ENCODE data around the gene ZFAND2B. TPM values are rescaled to one million over a fixed set of nuclear protein-coding genes. Genes with fewer than 3 reads are reported as not detected.
A peak's percentile ranks its signal among the peaks of the same experiment; 100 is the strongest.

Gene ZFAND2B
- total and polyA plus RNA-seq, 2 experiments from 2014 or later = 16.3 to 30.0 TPM

- H3K9me2 ChIP-seq (ENCODE audit: insufficient read depth) = no peaks in the 10 kb centered on the region
- H3K27ac Mint-ChIP-seq = no peak overlapping the region
- no peak overlapping the region for H3K27ac ChIP-seq (ENCODE audit: low read depth)
- H2AFZ ChIP-seq = peak overlapping the region; percentile 30; the same call in 1 of the 2 replicates
- H3F3A ChIP-seq (replicated peaks; ENCODE audit: low read depth) = 0 out of 2 replicates have a peak, but pooled peaks cover 3% of the 10 kb centered on the region
- peak overlapping the region; percentile 89 for H3K4me3 Mint-ChIP-seq
- DNase-seq (ENCODE audit: low spot score) (no peak), ATAC-seq (peak; percentile 1; the same call in 1 of the 3 replicates)
- no peaks in the 10 kb centered on the region; the same call in 1 of the 2 replicates for H4K20me1 ChIP-seq (replicated peaks; ENCODE audit: insufficient read depth)
- H3K79me2 ChIP-seq (replicated peaks; ENCODE audit: insufficient read depth) = peaks cover 7% of the 10 kb centered on the region; the same call in 1 of the 2 replicates
- H3K27me3 Mint-ChIP-seq (ENCODE audit: insufficient read depth, low read depth, poor library complexity) = peaks cover 19% of the 10 kb centered on the region
- H3K9me3 Mint-ChIP-seq = no peaks in the 10 kb centered on the region
- H3K36me3 Mint-ChIP-seq (ENCODE audit: low read depth) = peaks cover 6% of the 10 kb centered on the region; the same call in 2 of the 3 replicates
- no peaks in the 10 kb centered on the region for H3K27me3 ChIP-seq (ENCODE audit: insufficient read depth)
- TF ChIP-seq CREB1 (CRISPR knock-in tag; IDR thresholded peaks at IDR 0.05; ENCODE audit: low read depth) = no peak
- TF ChIP-seq JUNB (IDR thresholded peaks at IDR 0.05; ENCODE audit: unreplicated experiment) = no peak
- no peak for TF ChIP-seq ZNF331 (CRISPR knock-in tag; IDR thresholded peaks at IDR 0.05; ENCODE audit: low read depth)
- TF ChIP-seq POLR2AphosphoS5 (IDR thresholded peaks at IDR 0.05; ENCODE audit: low read depth) = no peak
- TF ChIP-seq, protein P1, sequence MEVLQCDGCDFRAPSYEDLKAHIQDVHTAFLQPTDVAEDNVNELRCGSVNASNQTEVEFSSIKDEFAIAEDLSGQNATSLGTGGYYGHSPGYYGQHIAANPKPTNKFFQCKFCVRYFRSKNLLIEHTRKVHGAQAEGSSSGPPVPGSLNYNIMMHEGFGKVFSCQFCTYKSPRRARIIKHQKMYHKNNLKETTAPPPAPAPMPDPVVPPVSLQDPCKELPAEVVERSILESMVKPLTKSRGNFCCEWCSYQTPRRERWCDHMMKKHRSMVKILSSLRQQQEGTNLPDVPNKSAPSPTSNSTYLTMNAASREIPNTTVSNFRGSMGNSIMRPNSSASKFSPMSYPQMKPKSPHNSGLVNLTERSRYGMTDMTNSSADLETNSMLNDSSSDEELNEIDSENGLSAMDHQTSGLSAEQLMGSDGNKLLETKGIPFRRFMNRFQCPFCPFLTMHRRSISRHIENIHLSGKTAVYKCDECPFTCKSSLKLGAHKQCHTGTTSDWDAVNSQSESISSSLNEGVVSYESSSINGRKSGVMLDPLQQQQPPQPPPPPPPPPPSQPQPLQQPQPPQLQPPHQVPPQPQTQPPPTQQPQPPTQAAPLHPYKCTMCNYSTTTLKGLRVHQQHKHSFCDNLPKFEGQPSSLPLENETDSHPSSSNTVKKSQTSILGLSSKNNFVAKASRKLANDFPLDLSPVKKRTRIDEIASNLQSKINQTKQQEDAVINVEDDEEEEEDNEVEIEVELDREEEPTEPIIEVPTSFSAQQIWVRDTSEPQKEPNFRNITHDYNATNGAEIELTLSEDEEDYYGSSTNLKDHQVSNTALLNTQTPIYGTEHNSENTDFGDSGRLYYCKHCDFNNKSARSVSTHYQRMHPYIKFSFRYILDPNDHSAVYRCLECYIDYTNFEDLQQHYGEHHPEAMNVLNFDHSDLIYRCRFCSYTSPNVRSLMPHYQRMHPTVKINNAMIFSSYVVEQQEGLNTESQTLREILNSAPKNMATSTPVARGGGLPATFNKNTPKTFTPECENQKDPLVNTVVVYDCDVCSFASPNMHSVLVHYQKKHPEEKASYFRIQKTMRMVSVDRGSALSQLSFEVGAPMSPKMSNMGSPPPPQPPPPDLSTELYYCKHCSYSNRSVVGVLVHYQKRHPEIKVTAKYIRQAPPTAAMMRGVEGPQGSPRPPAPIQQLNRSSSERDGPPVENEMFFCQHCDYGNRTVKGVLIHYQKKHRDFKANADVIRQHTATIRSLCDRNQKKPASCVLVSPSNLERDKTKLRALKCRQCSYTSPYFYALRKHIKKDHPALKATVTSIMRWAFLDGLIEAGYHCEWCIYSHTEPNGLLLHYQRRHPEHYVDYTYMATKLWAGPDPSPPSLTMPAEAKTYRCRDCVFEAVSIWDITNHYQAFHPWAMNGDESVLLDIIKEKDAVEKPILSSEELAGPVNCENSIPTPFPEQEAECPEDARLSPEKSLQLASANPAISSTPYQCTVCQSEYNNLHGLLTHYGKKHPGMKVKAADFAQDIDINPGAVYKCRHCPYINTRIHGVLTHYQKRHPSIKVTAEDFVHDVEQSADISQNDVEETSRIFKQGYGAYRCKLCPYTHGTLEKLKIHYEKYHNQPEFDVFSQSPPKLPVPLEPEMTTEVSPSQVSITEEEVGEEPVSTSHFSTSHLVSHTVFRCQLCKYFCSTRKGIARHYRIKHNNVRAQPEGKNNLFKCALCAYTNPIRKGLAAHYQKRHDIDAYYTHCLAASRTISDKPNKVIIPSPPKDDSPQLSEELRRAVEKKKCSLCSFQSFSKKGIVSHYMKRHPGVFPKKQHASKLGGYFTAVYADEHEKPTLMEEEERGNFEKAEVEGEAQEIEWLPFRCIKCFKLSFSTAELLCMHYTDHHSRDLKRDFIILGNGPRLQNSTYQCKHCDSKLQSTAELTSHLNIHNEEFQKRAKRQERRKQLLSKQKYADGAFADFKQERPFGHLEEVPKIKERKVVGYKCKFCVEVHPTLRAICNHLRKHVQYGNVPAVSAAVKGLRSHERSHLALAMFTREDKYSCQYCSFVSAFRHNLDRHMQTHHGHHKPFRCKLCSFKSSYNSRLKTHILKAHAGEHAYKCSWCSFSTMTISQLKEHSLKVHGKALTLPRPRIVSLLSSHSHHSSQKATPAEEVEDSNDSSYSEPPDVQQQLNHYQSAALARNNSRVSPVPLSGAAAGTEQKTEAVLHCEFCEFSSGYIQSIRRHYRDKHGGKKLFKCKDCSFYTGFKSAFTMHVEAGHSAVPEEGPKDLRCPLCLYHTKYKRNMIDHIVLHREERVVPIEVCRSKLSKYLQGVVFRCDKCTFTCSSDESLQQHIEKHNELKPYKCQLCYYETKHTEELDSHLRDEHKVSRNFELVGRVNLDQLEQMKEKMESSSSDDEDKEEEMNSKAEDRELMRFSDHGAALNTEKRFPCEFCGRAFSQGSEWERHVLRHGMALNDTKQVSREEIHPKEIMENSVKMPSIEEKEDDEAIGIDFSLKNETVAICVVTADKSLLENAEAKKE (CRISPR knock-in tag; IDR thresholded peaks at IDR 0.05) = no peak
- no peak for TF ChIP-seq ZNF114 (CRISPR knock-in tag; IDR thresholded peaks at IDR 0.05)
- TF ChIP-seq, protein P2, sequence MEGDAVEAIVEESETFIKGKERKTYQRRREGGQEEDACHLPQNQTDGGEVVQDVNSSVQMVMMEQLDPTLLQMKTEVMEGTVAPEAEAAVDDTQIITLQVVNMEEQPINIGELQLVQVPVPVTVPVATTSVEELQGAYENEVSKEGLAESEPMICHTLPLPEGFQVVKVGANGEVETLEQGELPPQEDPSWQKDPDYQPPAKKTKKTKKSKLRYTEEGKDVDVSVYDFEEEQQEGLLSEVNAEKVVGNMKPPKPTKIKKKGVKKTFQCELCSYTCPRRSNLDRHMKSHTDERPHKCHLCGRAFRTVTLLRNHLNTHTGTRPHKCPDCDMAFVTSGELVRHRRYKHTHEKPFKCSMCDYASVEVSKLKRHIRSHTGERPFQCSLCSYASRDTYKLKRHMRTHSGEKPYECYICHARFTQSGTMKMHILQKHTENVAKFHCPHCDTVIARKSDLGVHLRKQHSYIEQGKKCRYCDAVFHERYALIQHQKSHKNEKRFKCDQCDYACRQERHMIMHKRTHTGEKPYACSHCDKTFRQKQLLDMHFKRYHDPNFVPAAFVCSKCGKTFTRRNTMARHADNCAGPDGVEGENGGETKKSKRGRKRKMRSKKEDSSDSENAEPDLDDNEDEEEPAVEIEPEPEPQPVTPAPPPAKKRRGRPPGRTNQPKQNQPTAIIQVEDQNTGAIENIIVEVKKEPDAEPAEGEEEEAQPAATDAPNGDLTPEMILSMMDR (conservative IDR thresholded peaks at IDR 0.05; ENCODE audit: low read depth in 2 of 2) = no peak
- TF ChIP-seq EZH2phosphoT487 (IDR thresholded peaks at IDR 0.05; ENCODE audit: unreplicated experiment) = no peak
- no peak for TF ChIP-seq STAT1 (IDR thresholded peaks at IDR 0.05; ENCODE audit: unreplicated experiment)
- TF ChIP-seq EZH2 (IDR thresholded peaks at IDR 0.05; ENCODE audit: low read depth, unreplicated experiment) = no peak
- peaks cover 4% of the 10 kb centered on the region; the same call in 1 of the 2 replicates for H3K4me1 ChIP-seq (ENCODE audit: insufficient read depth)
- peak overlapping the region; percentile 92 for H3K4me2 ChIP-seq
- peaks cover 20% of the 10 kb centered on the region for H3K4me1 Mint-ChIP-seq
- H3K36me3 ChIP-seq (ENCODE audit: insufficient read depth) = no peaks in the 10 kb centered on the region
- H3K4me3 ChIP-seq = peak overlapping the region; percentile 67
These were observed 45.5 kb upstream of the ZFAND2B start for GRCh38 chr2:219161097-219161496.

Data from GM23338 (cell line).